GM19035 (cell line): ENCODE measurements around the gene MCTP2.
"Not testable (repeated sequence)": the region's sequence is repeated elsewhere in the genome, so short reads cannot be mapped to it uniquely, and the experiment has no call there.

Experiments
- ATAC-seq: cut with Tn5 transposase; IDR thresholded peaks from one replicate; pipeline ENCODE4 v1.9.1; 2021; ENCODE audit not compliant: unreplicated experiment

MCTP2 gene

GRCh38 chr15:94443186-94443585, 211.8 kb downstream of the MCTP2 start:
- ATAC-seq = no peak

GRCh38 chr15:94445566-94446160, 214.3 kb downstream of the MCTP2 start:
- ATAC-seq = no peak

GRCh38 chr15:94446441-94446840, 215.1 kb downstream of the MCTP2 start:
- no peak for ATAC-seq

GRCh38 chr15:94451466-94451865, 220.1 kb downstream of the MCTP2 start:
- no peak for ATAC-seq

GRCh38 chr15:94453227-94453988, 222.0 kb downstream of the MCTP2 start:
- no peak for ATAC-seq

- no peak for ATAC-seq
Measured at GRCh38 chr15:94455297-94455696, 223.9 kb downstream of the MCTP2 start.

- no peak for ATAC-seq
Measured at GRCh38 chr15:94456226-94456625, 224.9 kb downstream of the MCTP2 start.

GRCh38 chr15:94457661-94458060, 226.3 kb downstream of the MCTP2 start:
- ATAC-seq = no peak

GRCh38 chr15:94460624-94461023, 229.3 kb downstream of the MCTP2 start:
- ATAC-seq = no peak

- ATAC-seq = no peak
Measured at GRCh38 chr15:94467034-94467433, 235.7 kb downstream of the MCTP2 start.

- no peak for ATAC-seq
Measured at GRCh38 chr15:94470492-94470891, 239.1 kb downstream of the MCTP2 start.

- no peak for ATAC-seq
Measured at GRCh38 chr15:94476686-94477085, 245.3 kb downstream of the MCTP2 start.

- no peak for ATAC-seq
Measured at GRCh38 chr15:94477913-94478553, 246.7 kb downstream of the MCTP2 start.

GRCh38 chr15:94478763-94479162, 247.4 kb downstream of the MCTP2 start:
- no peak for ATAC-seq

GRCh38 chr15:94480289-94480834, 249.0 kb downstream of the MCTP2 start:
- ATAC-seq = no peak

- ATAC-seq = no peak
Measured at GRCh38 chr15:94485148-94485719, 253.9 kb downstream of the MCTP2 start.

GRCh38 chr15:94487635-94488034, 256.3 kb downstream of the MCTP2 start:
- no peak for ATAC-seq

- ATAC-seq = no peak
Measured at GRCh38 chr15:94493176-94493575, 261.8 kb downstream of the MCTP2 start.

- not testable (repeated sequence) for ATAC-seq
Measured at GRCh38 chr15:94493586-94493985, 262.2 kb downstream of the MCTP2 start.

GRCh38 chr15:94494732-94495131, 263.4 kb downstream of the MCTP2 start:
- no peak for ATAC-seq

GRCh38 chr15:94503293-94503692, 271.9 kb downstream of the MCTP2 start:
- ATAC-seq = no peak

- ATAC-seq = no peak
Measured at GRCh38 chr15:94509259-94509658, 277.9 kb downstream of the MCTP2 start.
